K562 (cell line): ENCODE results near the gene TGOLN2. TPM values are rescaled to one million over a fixed set of nuclear protein-coding genes. Genes with fewer than 3 reads are reported as not detected.

ENCODE experiments used
- ATAC-seq: fragments of 200-7000 bp; cut with Tn5 transposase; 3 replicates; pipeline ENCODE4 v1.9.1; 2020; ENCODE audit warnings: moderate library complexity
- BruUV-seq: library from RNA; stranded (reverse); fragments of 400-500 nt; replicated peaks from 2 replicates; lab custom pipeline; 2021; lab: Mats Ljungman, UMichigan
- CTCF ChIA-PET: fragments of 300-600 bp; formaldehyde crosslinking; extraction: SDS; loops from one replicate; lab custom pipeline; 2021; ENCODE audit warnings: low intra/inter-chr PET ratio; lab: Yijun Ruan, JAX
- POLR2A ChIA-PET: fragments of 300-600, 350-650 bp; sonication (Branson Sonifier 250); formaldehyde crosslinking; extraction: SDS; loops from one replicate; lab custom pipeline; 2021; ENCODE audit warnings: antibody characterized with exemption, inconsistent platforms; lab: Yijun Ruan, JAX
- DNase-seq, 4 experiments: peaks; one replicate each; pipeline versions ENCODE4 v3.0.0 to v3.0.0-alpha.2; 2011 to 2018; ENCODE audit warnings: low spot score in 3 of 4, mixed read lengths in 3 of 4; ENCODE audit errors: extremely low read depth in 1 of 4
- FAIRE-seq: peaks from 2 replicates; lab custom pipeline; 2011; peaks lifted over from hg19 to GRCh38; lab: Jason Lieb, UNC
- H2AFZ ChIP-seq: 2 replicates; pipeline ENCODE4 v1.6.0; 2011; ENCODE audit warnings: low read depth, low read length, control low read depth, inconsistent platforms
- H3K27ac ChIP-seq: fragments of 200-600 bp; 3 replicates; pipeline ENCODE4 v1.8.0; 2011; ENCODE audit warnings: low read depth, mild to moderate bottlenecking, control low read depth, inconsistent platforms, low read length, moderate library complexity, mixed read lengths; ENCODE audit errors: extremely low read depth
- H3K27me3 ChIP-seq, 2 experiments: fragments of 300-600 bp in 1 of 2; 2 replicates in 1 of 2; 3 replicates in 1 of 2; pipeline versions ENCODE4 v1.6.0 to v1.8.0; 2011; ENCODE audit warnings: inconsistent platforms in 2 of 2, low read length in 2 of 2, mild to moderate bottlenecking in 1 of 2, mixed read lengths in 1 of 2, moderate library complexity in 1 of 2; ENCODE audit not compliant: control insufficient read depth in 2 of 2, insufficient read depth in 2 of 2
- H3K36me3 ChIP-seq: fragments of 300-600 bp; 3 replicates; pipeline ENCODE4 v1.8.0; 2011; ENCODE audit warnings: mild to moderate bottlenecking, low read length, inconsistent platforms; ENCODE audit not compliant: control insufficient read depth, insufficient read depth
- H3K4me1 ChIP-seq, 2 experiments: fragments of 200-600 bp in 1 of 2; replicated peaks in 1 of 2; 2 replicates in 1 of 2; 3 replicates in 1 of 2; pipeline versions ENCODE4 v1.5.1 to v1.8.0; 2011; ENCODE audit warnings: inconsistent platforms in 2 of 2, low read length in 2 of 2, mild to moderate bottlenecking in 1 of 2, mixed read lengths in 1 of 2, moderate library complexity in 1 of 2; ENCODE audit not compliant: control insufficient read depth in 2 of 2, insufficient read depth in 2 of 2
- H3K4me2 ChIP-seq: 2 replicates; pipeline ENCODE4 v1.6.1; 2011; ENCODE audit warnings: low read length, control low read depth, inconsistent platforms, mixed read lengths; ENCODE audit not compliant: insufficient read depth
- H3K4me3 ChIP-seq: fragments of 200-600 bp; sonication (generic), shearing (Covaris generic); 2 replicates; pipeline ENCODE4 v1.5.1; 2016; ENCODE audit warnings: control low read depth, inconsistent platforms
- H3K79me2 ChIP-seq: fragments of 200-600 bp; 3 replicates; pipeline ENCODE4 v1.8.0; 2011; ENCODE audit warnings: low read length, inconsistent platforms; ENCODE audit not compliant: control insufficient read depth, insufficient read depth
- H3K9ac ChIP-seq, 2 experiments: 2 replicates each; pipeline versions ENCODE4 v1.6.0 to v1.6.1; 2011; ENCODE audit warnings: low read depth in 2 of 2, low read length in 2 of 2, control low read depth in 1 of 2, inconsistent platforms in 1 of 2, mild to moderate bottlenecking in 1 of 2, mixed read lengths in 1 of 2; ENCODE audit not compliant: insufficient read depth in 1 of 2
- H3K9me1 ChIP-seq: one replicate; pipeline ENCODE4 v1.6.0; 2011; ENCODE audit warnings: inconsistent platforms, mild to moderate bottlenecking, low read length, moderate library complexity; ENCODE audit not compliant: control insufficient read depth, insufficient read depth
- H3K9me3 ChIP-seq: replicated peaks from 2 replicates; pipeline ENCODE4 v1.5.1; 2011; ENCODE audit warnings: low read depth, low read length, inconsistent platforms; ENCODE audit not compliant: control insufficient read depth, insufficient read depth
- H4K20me1 ChIP-seq: replicated peaks from 2 replicates; pipeline ENCODE4 v1.6.1; 2011; ENCODE audit warnings: low read length, inconsistent platforms, mixed read lengths; ENCODE audit not compliant: control insufficient read depth, insufficient read depth
- AFF4 ChIP-seq: sonication (generic); formaldehyde crosslinking; IDR thresholded peaks from 2 replicates; pipeline ENCODE4 v1.8.0; 2023; ENCODE audit warnings: mild to moderate bottlenecking, missing genetic modification reagents
- BRCA1 ChIP-seq, 2 experiments: fragments of 450-650 bp in 1 of 2; sonication (generic) in 1 of 2; formaldehyde crosslinking in 1 of 2; IDR thresholded peaks; 2 replicates each; pipeline versions ENCODE4 v1.5.0 to v1.6.1; 2017 to 2020; ENCODE audit warnings: mild to moderate bottlenecking in 1 of 2, missing genetic modification reagents in 1 of 2
- C11orf30 ChIP-seq: fragments of 450-650 bp; IDR thresholded peaks from 2 replicates; pipeline ENCODE4 v1.6.1; 2016; ENCODE audit warnings: low read depth, mild to moderate bottlenecking
- HMBOX1 ChIP-seq: sonication (generic); IDR thresholded peaks from 2 replicates; pipeline ENCODE4 v1.6.1; 2016
- IRF2 ChIP-seq: sonication (generic); formaldehyde crosslinking; IDR thresholded peaks from 2 replicates; pipeline ENCODE4 v1.8.1; 2022; ENCODE audit warnings: mild to moderate bottlenecking, missing genetic modification reagents
- PCBP1 ChIP-seq: fragments of 200-400 bp; formaldehyde crosslinking; IDR thresholded peaks from 2 replicates; pipeline ENCODE4 v1.6.1; 2018; ENCODE audit warnings: mild to moderate bottlenecking, low read depth, low read length; ENCODE audit not compliant: poor library complexity, severe bottlenecking
- RBFOX2 ChIP-seq: fragments of 200-400 bp; formaldehyde crosslinking; IDR thresholded peaks from 2 replicates; pipeline ENCODE4 v1.6.1; 2017; ENCODE audit warnings: low read depth, mild to moderate bottlenecking, low read length, moderate library complexity
- RBM39 ChIP-seq: fragments of 200-400 bp; formaldehyde crosslinking; optimal IDR thresholded peaks from 2 replicates; pipeline ENCODE3; 2018; ENCODE audit warnings: low read depth, low read length
- VEZF1 ChIP-seq: fragments of 200-800 bp; sonication (Bioruptor generic); IDR thresholded peaks from 2 replicates; pipeline ENCODE4 v1.6.1; 2017; ENCODE audit warnings: missing genetic modification characterization, missing compliant biosample characterization
- ZNF239 ChIP-seq: fragments of 250-450 bp; sonication (Bioruptor Pico); IDR thresholded peaks from 2 replicates; pipeline ENCODE4 v1.4.0; 2020; ENCODE audit warnings: mild to moderate bottlenecking
- ZNF395 ChIP-seq: fragments of 200-800 bp; sonication (Bioruptor generic); IDR thresholded peaks from 2 replicates; pipeline ENCODE4 v1.6.1; 2017; ENCODE audit warnings: missing genetic modification characterization, missing compliant biosample characterization
- WGBS: fragments of 100-300 bp; shearing (Covaris generic); methylation state at CpG from one replicate; pipeline ENCODE4 v1.1.6; 2016; ENCODE audit warnings: low coverage, mixed read lengths; ENCODE audit not compliant: insufficient coverage; ENCODE audit errors: missing lambda C conversion rate; 5-methylcytosine and 5-hydroxymethylcytosine counted together
- in situ Hi-C: fragments of 300-500 bp; cut with MboI; formaldehyde crosslinking; loops from 4 replicates; pipeline ENCODE4 v1.15.0; 2018; ENCODE audit warnings: inconsistent platforms, mixed read lengths
- intact Hi-C: fragments of 100-400 bp; cut with micrococcal nuclease; formaldehyde crosslinking; loops from 2 replicates; pipeline ENCODE4 v1.14.2; 2022
- polyA plus RNA-seq, 8 experiments: library from polyadenylated mRNA; depleted of rRNA in 4 of 8; stranded (reverse) in 5 of 8; unstranded in 3 of 8; fragments of >200 nt; fragmentation: Nextera tagmentation in 2 of 8; fragmentation: Illumina TruSeq in 1 of 8; extraction: Ambion mirVana in 2 of 8; extraction: Trizol in 1 of 8; gene quantifications; 2 replicates each; pipeline versions ENCODE4 v1.2.1 to v1.2.3, GENCODE V29; 2011 to 2014; ENCODE audit warnings: inconsistent platforms in 1 of 8, missing spikeins in 1 of 8
- total RNA-seq, 7 experiments: library from RNA; depleted of rRNA in 6 of 7; stranded (reverse); fragments of >200 nt in 6 of 7; fragmentation: Illumina TruSeq in 2 of 7; extraction: Trizol in 2 of 7; gene quantifications; 2 replicates each; pipeline versions ENCODE4 v1.2.1 to v1.2.3, GENCODE V29; 2011 to 2021; ENCODE audit warnings: low replicate concordance in 1 of 7

TGOLN2 gene
- total and polyA plus RNA-seq, 9 of the 15 experiments (the other 6 are each of a cell fraction or from before 2014, with no cell fraction given) = 13.0 to 66.5 (median 35.9) TPM

GRCh38 chr2:85308201-85308600, 19.6 kb downstream of the TGOLN2 start (continued):
- TF ChIP-seq AFF4 (CRISPR knock-in tag) = no peak

GRCh38 chr2:85307527-85307897, 20.3 kb downstream of the TGOLN2 start:
- ATAC-seq (peak; percentile 15), DNase-seq (no peak), FAIRE-seq (no peak)
- Histone ChIP-seq H3K4me1 (peaks cover 9 to 28% of the 10 kb centered on the region in 2 experiments; a peak in 4 of 5 replicates), H3K9ac (peak overlapping the region; percentile 0 to 54; a peak in 3 of 4 replicates), H3K4me3 (no peak overlapping the region), H4K20me1 (no peaks in the 10 kb centered on the region; the same call in 1 of the 2 replicates), H3K79me2 (no peaks in the 10 kb centered on the region), H3K9me3 (no peaks in the 10 kb centered on the region), H2AFZ (peak overlapping the region; percentile 88), H3K9me1 (no peaks in the 10 kb centered on the region), H3K4me2 (peak overlapping the region; percentile 67), H3K27me3 (peaks cover 17 to 37% of the 10 kb centered on the region in 2 experiments), H3K36me3 (no peaks in the 10 kb centered on the region), H3K27ac (peak overlapping the region; percentile 20; the same call in 1 of the 3 replicates)
- BruUV-seq = no TSS peak
- POLR2A ChIA-PET = interaction anchor here (0.5 to 1.4 kb wide), 5 partner anchors 10 to 575 kb away, joined by 3 read pairs; partner anchors contain the start of gene TGOLN2
- CTCF ChIA-PET = no interaction called here
- in situ Hi-C loops (loop anchor here (10.0 kb wide), 1 partner anchor 383 kb away; no protein-coding TSS in a partner anchor), intact Hi-C loops (no loop called here)
- WGBS = 61% methylated on average over 8 of the region's 9 CpGs
- TF ChIP-seq C11orf30 (no peak), ZNF239 (CRISPR knock-in tag) (no peak), RBFOX2 (no peak), IRF2 (CRISPR knock-in tag) (no peak), BRCA1 (IDR thresholded peaks at IDR 0.05) (no peak), BRCA1 (CRISPR knock-in tag; IDR thresholded peaks at IDR 0.05) (no peak), RBM39 (peak; percentile 42), VEZF1 (CRISPR knock-in tag) (0 out of 2 replicates have a peak, but pooled peaks have one; percentile 28), HMBOX1 (no peak), PCBP1 (no peak), ZNF395 (CRISPR knock-in tag) (no peak)
